Aorta (tissue), 5 donors: ENCODE results near the gene GNPNAT1. TPM values are rescaled to one million over a fixed set of nuclear protein-coding genes. Genes with fewer than 3 reads are reported as not detected.
"Not testable (repeated sequence)": the region's sequence is repeated elsewhere in the genome, so short reads cannot be mapped to it uniquely, and the experiment has no call there.

Source experiments
- ATAC-seq: fragments of 200-7000 bp; cut with Tn5 transposase; one replicate; pipeline ENCODE4 v1.9.1; 2022; ENCODE audit warnings: moderate library complexity; ENCODE audit not compliant: low FRiP score
- DNase-seq, 2 donors: peaks; one replicate each; pipeline ENCODE4 v3.0.0-alpha.2; 2020
- H3K27ac ChIP-seq, 2 donors: one replicate each; pipeline ENCODE4 v1.5.1; 2013; ENCODE audit warnings: low read length in 2 of 2, mild to moderate bottlenecking in 2 of 2, moderate library complexity in 2 of 2, control low read depth in 1 of 2, inconsistent platforms in 1 of 2, low read depth in 1 of 2
- H3K27me3 ChIP-seq, 2 donors: one replicate each; pipeline ENCODE4 v1.6.1; 2013; ENCODE audit warnings: control low read depth in 1 of 2, low read length in 1 of 2, mild to moderate bottlenecking in 1 of 2, moderate library complexity in 1 of 2; ENCODE audit not compliant: insufficient read depth in 2 of 2, control insufficient read depth in 1 of 2
- H3K36me3 ChIP-seq, 2 donors: one replicate each; pipeline ENCODE4 v1.6.1; 2013; ENCODE audit warnings: control low read depth in 1 of 2, low read length in 1 of 2, mild to moderate bottlenecking in 1 of 2; ENCODE audit not compliant: insufficient read depth in 2 of 2, control insufficient read depth in 1 of 2
- H3K4me1 ChIP-seq, 2 donors: one replicate each; pipeline ENCODE4 v1.6.1; 2013; ENCODE audit warnings: low read length in 2 of 2, control low read depth in 1 of 2, mild to moderate bottlenecking in 1 of 2, moderate library complexity in 1 of 2; ENCODE audit not compliant: insufficient read depth in 2 of 2, control insufficient read depth in 1 of 2
- H3K4me3 ChIP-seq, 2 donors: one replicate each; pipeline ENCODE4 v1.5.1; 2013; ENCODE audit warnings: low read length in 2 of 2, control low read depth in 1 of 2, mild to moderate bottlenecking in 1 of 2
- H3K9me3 ChIP-seq: one replicate; pipeline ENCODE4 v1.6.1; 2013; ENCODE audit warnings: mild to moderate bottlenecking, low read length; ENCODE audit not compliant: control insufficient read depth
- WGBS, 2 donors: extraction: QIAGEN DNeasy Blood & Tissue Kit; methylation state at CpG; one replicate each; pipeline ENCODE4 v1.1.7; 2013; 5-methylcytosine and 5-hydroxymethylcytosine counted together
- intact Hi-C, 2 donors: fragments of 100-400 bp; cut with DNase I; formaldehyde crosslinking; loops; one replicate each; pipeline versions ENCODE4 v1.14.2 to v1.15.0; 2022
- polyA plus RNA-seq, 2 donors: library from polyadenylated mRNA; stranded (reverse); fragments of 200-250 nt; gene quantifications; one replicate each; pipeline ENCODE4 v1.2.3, GENCODE V29; 2013
- total RNA-seq, 2 donors: library from RNA; stranded (reverse); fragmentation: NEBNext Ultra II Directional; extraction: Animal tissue kit (Norgen Biotek cat#: 25700); gene quantifications; one replicate each; pipeline ENCODE4 v1.2.1, GENCODE V29; 2021
- donor health status: healthy with polysubstance abuse.
- donor health status: Bipolar disorder and iron deficiency.
- donor health status: DM: no; HTN: no; CAD: no.
- donor health status: DM: no; HTN: no; CAD: no.
- donor health status: DM: yes; HTN: yes; CAD: no.

Gene GNPNAT1
- total and polyA plus RNA-seq, 4 donors: 9.8 to 32.4 (median 16.9) TPM

DNA sequence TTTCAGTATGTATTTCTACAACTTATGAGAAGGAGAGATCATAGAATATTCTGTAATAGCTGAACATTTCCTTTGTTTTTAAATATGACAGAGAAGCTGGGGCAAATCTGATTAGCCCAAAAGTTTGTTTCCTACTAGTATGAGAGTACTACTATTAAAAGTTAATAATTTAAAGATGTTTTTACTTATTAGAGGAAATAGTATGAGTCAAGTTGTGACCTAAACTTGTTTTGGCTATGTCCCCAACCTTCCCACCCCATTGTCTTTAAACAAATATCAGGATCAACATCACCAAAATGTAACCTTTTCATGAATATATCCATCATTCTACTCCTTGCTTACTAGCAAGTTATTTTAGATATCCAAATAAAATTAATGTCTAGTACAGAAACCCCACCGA, 10.5 kb downstream of the GNPNAT1 start:
- Histone ChIP-seq H3K36me3 (no peaks in the 10 kb centered on the region), H3K4me1 (no peaks in the 10 kb centered on the region), H3K9me3 (no peaks in the 10 kb centered on the region), H3K27ac (no peak overlapping the region), H3K4me3 (no peak overlapping the region), H3K27me3 (no peaks in the 10 kb centered on the region)
- 81 to 89% methylated on average over 1 of the region's 1 CpG for WGBS, 2 donors
- DNase-seq: no peak
- ATAC-seq: no peak
- intact Hi-C loops: loop anchor here in 1 of 2 donors (10.0 kb wide), 1 partner anchor 46 kb away; the partner anchor contains the start of gene STYX

DNA sequence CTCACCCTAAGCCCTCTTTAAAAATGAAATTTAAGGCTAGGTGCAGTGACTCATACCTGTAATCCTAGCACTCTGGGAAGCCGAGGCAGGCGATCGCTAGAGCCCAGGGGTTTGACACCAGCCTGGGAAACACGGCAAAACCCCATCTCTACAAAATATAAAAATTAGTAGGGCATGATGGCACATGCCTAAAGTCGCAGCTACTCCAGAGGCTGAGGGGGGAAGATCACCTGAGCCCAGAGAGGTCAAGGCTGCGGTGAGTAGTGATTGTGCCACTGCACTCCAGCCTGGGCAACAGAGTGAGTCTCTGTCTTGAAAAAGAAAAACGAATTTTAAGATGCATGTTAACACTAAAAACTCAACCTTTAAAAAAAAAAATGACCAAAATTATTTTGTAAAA, 12.7 kb downstream of the GNPNAT1 start:
- Histone ChIP-seq H3K4me1 (no peaks in the 10 kb centered on the region), H3K4me3 (no peak overlapping the region), H3K27ac (no peak overlapping the region), H3K36me3 (peaks cover 2 to 6% of the 10 kb centered on the region in 2 donors), H3K27me3 (no peaks in the 10 kb centered on the region), H3K9me3 (no peaks in the 10 kb centered on the region)
- no peak for ATAC-seq
- no peak for DNase-seq
- 90 to 91% methylated on average over 7 of the region's 7 CpGs for WGBS, 2 donors
- intact Hi-C loops: no loop called here

DNA sequence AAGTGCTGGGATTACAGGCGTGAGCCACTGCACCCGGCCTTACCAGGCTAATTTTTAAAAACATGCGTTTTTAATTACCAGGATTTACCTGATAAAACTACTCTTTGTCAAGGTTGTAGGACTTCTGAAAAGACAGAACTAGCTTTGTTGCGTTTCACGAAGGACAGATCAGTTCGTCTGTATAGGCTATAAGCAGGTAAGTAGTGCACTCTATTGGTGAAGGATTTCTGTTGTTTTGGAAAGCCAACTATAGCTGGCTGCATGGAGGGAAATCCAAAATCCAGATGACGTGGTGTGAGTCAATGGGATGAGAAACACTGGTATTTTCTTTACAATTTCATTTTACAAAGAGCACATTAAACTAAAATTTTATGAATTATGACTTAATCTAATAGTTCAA, 14.6 kb downstream of the GNPNAT1 start:
- no peaks in the 10 kb centered on the region for H3K4me1 ChIP-seq
- H3K4me3 ChIP-seq: no peak overlapping the region
- H3K27ac ChIP-seq: no peak overlapping the region
- peaks cover 2 to 6% of the 10 kb centered on the region in 2 donors for H3K36me3 ChIP-seq
- DNase-seq: no peak
- intact Hi-C loops: no loop called here
- no peaks in the 10 kb centered on the region for H3K9me3 ChIP-seq
- ATAC-seq: no peak
- H3K27me3 ChIP-seq: no peaks in the 10 kb centered on the region
- 84 to 88% methylated on average over 7 of the region's 7 CpGs for WGBS, 2 donors

DNA sequence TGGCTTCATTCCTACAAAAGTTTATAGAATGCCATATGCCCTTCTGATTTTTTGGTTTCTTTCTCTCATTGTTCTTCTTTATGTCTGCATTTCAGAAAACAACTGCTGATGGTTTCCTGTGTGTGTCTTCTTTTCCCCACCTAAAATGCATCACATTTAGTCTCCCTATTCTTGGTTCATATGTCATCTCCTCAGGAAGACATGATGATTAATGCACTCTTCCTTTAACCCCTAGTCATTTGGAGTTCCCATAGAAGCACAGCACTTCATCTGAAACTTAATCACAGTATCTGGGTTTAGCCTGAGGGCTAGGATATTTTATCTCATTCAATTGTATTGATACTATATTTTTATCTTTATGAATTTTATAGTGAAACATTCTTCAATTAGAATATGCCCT, 21.5 kb downstream of the GNPNAT1 start:
- peaks cover under 1 to 9% of the 10 kb centered on the region in 2 donors for H3K36me3 ChIP-seq
- ATAC-seq (no peak), DNase-seq (no peak)
- intact Hi-C loops: no loop called here
- H3K4me3 ChIP-seq: no peak overlapping the region
- H3K27me3 ChIP-seq: no peaks in the 10 kb centered on the region
- no peaks in the 10 kb centered on the region for H3K4me1 ChIP-seq
- no peaks in the 10 kb centered on the region for H3K9me3 ChIP-seq
- H3K27ac ChIP-seq: no peak overlapping the region

DNA sequence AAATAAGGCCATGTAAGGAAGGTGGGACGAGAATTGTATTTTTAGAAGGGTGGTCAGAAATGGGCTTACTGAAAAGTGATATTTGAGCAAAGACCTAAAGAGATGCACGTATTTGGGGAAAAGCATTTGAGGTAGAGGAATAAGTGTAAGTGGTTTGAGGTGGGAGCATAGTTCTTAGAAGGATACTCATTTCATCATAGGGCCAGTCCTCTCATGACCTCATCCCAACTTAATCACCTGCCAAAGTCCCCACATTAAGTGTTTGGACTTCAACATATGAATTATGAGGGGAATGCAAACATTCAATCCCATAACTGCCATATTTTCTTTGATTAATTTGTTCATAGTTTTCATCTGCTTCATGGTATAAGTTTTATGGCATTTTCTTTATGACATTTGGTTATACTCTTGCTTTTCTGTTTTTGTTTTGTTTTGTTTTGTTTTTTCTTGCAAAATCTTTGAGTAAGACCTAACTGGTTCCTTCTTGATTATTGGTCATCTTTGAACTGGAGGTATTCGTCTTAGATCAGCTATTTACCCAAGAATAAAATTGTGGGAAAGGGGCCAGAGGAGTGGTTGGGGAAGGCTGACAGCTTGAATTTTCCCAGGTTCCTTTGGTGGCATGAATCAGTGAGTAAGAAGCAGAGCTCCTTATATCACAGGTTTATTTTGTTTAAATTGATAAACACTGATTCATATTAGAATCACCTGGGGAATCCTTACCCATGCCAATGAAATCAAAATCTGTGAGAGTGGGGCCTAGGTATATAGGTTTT, 24.2 kb downstream of the GNPNAT1 start:
- Histone ChIP-seq H3K4me1 (no peaks in the 10 kb centered on the region), H3K27ac (no peak overlapping the region), H3K4me3 (no peak overlapping the region), H3K27me3 (no peaks in the 10 kb centered on the region), H3K36me3 (peaks cover 0 to 9% of the 10 kb centered on the region in 2 donors), H3K9me3 (no peaks in the 10 kb centered on the region)
- WGBS, 2 donors: 75 to 80% methylated on average over 3 of the region's 3 CpGs
- intact Hi-C loops: no loop called here
- no peak for ATAC-seq
- DNase-seq: no peak

DNA sequence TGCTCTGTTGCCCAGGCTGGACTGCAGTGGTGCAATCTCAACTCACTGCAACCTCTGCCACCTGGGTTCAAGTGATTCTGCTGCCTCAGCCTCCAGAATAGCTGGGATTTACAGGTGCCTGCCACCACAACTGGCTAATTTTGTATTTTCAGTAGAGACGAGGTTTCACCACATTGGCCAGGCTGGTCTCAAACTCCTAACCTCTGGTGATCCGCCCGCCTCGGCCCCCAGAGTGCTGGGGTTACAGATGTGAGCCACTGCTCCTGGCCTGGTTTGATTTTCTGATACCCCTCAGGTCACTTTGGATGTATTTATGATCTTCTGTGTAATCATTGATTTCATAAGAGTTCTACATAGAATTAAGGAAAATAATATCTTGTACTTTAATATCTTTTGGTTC, 28.5 kb downstream of the GNPNAT1 start:
- H3K27ac ChIP-seq, intact Hi-C loops, H3K4me1 ChIP-seq, H3K9me3 ChIP-seq, ATAC-seq, H3K4me3 ChIP-seq, H3K27me3 ChIP-seq, H3K36me3 ChIP-seq, DNase-seq: not testable (repeated sequence)
- 94 to 97% methylated on average over 4 of the region's 4 CpGs for WGBS, 2 donors

DNA sequence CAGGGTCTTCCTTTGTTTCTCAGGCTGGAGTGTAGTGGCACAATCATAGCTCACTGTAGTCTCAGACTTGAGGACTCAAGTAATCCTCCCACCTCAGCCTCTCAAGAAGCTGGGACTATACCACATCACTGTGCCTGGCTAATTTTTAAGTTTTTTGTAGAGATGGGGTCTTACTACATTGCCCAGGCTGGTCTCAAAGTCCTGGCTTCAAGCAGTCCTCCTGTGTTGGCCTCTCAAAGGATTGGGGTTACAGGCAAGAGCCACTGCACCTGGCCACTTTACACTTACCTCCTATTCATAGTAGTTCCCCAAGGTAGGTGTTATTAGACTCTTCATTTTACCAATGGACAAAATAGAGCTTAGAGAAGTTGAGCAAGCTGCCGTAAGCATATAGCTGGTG, 32.3 kb downstream of the GNPNAT1 start:
- ATAC-seq: no peak
- DNase-seq: no peak
- peaks cover 0 to 2% of the 10 kb centered on the region in 2 donors for H3K36me3 ChIP-seq
- WGBS, 2 donors: 97 to 99% methylated on average over 1 of the region's 1 CpG
- H3K4me3 ChIP-seq: no peak overlapping the region
- intact Hi-C loops: no loop called here
- H3K27ac ChIP-seq: no peak overlapping the region
- H3K27me3 ChIP-seq: no peaks in the 10 kb centered on the region
- no peaks in the 10 kb centered on the region for H3K4me1 ChIP-seq
- no peaks in the 10 kb centered on the region for H3K9me3 ChIP-seq

DNA sequence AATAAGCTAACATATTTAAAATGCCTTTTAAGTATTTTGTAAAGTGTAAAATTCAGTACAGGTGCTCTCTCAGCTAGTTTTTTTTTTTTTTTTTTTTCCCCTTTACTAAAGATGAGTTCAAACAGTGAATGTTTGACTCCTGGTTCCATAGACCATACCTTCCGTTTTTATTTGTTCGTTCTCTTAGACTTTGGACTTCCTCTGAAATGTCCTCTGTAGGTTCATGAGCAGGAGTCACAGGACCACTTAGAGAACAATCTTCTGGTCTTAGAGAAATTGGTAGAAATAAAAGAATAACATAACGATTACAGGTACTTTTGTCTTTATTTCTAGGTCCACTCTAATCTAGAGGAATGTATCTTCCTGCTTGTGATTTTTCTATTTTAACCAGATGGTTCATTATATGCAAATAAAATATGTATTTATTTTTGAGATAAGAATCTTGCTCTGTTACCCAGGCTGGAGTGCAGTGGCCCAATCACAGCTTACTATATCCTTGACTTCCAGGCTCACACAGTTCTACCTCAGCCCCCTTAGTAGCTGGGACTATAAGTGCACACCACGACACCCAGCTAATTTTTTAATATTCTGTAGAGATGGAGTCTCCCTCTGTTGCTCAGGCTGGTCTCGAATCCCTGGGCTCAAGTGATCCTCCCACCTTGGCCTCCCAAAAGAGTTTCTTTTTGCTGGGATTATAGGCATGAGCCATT, 35.6 kb downstream of the GNPNAT1 start:
- ATAC-seq (no peak), DNase-seq (no peak)
- no peaks in the 10 kb centered on the region for H3K9me3 ChIP-seq
- no peaks in the 10 kb centered on the region for H3K4me1 ChIP-seq
- H3K27me3 ChIP-seq: no peaks in the 10 kb centered on the region
- peaks cover 0 to 2% of the 10 kb centered on the region in 2 donors for H3K36me3 ChIP-seq
- WGBS, 2 donors: 90 to 92% methylated on average over 5 of the region's 5 CpGs
- no peak overlapping the region for H3K4me3 ChIP-seq
- no peak overlapping the region for H3K27ac ChIP-seq
- intact Hi-C loops: no loop called here
